Left colon (tissue), 2 donors: ENCODE measurements around the gene FUCA1. TPM values are rescaled to one million over a fixed set of nuclear protein-coding genes. Genes with fewer than 3 reads are reported as not detected.

ENCODE experiments used
- ATAC-seq: fragments of 200-7000 bp; cut with Tn5 transposase; one replicate; pipeline ENCODE4 v1.9.1; 2020; ENCODE audit warnings: mild to moderate bottlenecking, moderate library complexity
- DNase-seq, 2 donors: peaks; one replicate each; pipeline ENCODE4 v3.0.0-alpha.2; 2020
- intact Hi-C, 2 donors: fragments of 100-400 bp; cut with DNase I in 1 of 2; cut with micrococcal nuclease in 1 of 2; formaldehyde crosslinking; loops; one replicate each; pipeline versions ENCODE4 v1.11.2 to v1.14.0; 2022; cut with DNase I, micrococcal nuclease
- long read RNA-seq: library from polyadenylated mRNA; unstranded; transcript quantifications from one replicate; pipeline ENCODE4 v2.0.0, GENCODE V29; 2021
- total RNA-seq, 2 donors: library from RNA; stranded (reverse); fragmentation: NEBNext Ultra II Directional; extraction: Animal tissue kit (Norgen Biotek cat#: 25700); gene quantifications; one replicate each; pipeline ENCODE4 v1.2.1, GENCODE V29; 2021
- donor health status: DM: no; HTN: no; CAD: no.
- donor health status: DM: yes; HTN: yes; CAD: no.

FUCA1 gene
- total RNA-seq: 100 to 1,000 TPM; 157 to 212 TPM
- long read RNA-seq, transcript FUCA1-201 (8 exons, 2,047 nt): major isoform, 908 of 944 reads
- long read RNA-seq, partial matches to known transcripts: 10 of 944 reads
- long read RNA-seq, other reads (novel, unspliced or antisense): 26 of 944 reads

DNA sequence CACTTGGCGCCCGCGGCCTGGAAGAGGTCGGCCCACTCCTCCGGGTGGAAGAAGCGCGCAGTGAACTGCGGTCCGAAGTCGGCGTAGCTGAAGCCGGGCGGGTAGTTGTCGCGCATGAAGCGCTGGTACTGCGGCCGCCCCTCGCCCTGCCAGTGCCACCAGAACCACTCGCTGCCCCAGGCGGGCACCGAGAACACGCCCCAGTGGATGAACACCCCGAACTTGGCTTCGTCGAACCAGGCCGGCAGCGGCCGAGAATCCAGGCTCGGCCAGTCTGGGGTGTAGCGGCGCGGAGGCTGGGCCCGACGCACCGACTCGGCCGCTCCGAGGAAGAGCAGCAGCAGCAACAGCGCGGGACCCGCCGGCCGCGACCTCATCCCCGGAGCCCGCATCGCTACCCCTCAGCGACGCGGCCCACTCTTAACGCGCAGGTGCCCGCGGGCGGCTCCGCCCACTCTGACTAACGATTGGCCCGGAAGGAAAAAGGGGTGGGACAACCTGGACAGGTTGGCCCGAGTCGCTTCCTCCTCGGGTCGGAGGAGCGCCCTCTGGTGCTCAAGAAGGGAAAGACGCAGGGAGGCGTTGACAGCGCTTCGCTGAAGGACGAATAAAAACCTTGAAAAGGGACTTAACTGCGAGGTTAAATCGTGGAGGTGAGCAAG is at the start of gene FUCA1:
Gene FUCA1 (minus strand): TSS at position 396 of the 662 bp plus-strand sequence. CDS start 4 bp downstream, at position 392.
- intact Hi-C loops: no loop called here
- peak; percentile 94 to 97 for DNase-seq
- peak; percentile 97 for ATAC-seq

DNA sequence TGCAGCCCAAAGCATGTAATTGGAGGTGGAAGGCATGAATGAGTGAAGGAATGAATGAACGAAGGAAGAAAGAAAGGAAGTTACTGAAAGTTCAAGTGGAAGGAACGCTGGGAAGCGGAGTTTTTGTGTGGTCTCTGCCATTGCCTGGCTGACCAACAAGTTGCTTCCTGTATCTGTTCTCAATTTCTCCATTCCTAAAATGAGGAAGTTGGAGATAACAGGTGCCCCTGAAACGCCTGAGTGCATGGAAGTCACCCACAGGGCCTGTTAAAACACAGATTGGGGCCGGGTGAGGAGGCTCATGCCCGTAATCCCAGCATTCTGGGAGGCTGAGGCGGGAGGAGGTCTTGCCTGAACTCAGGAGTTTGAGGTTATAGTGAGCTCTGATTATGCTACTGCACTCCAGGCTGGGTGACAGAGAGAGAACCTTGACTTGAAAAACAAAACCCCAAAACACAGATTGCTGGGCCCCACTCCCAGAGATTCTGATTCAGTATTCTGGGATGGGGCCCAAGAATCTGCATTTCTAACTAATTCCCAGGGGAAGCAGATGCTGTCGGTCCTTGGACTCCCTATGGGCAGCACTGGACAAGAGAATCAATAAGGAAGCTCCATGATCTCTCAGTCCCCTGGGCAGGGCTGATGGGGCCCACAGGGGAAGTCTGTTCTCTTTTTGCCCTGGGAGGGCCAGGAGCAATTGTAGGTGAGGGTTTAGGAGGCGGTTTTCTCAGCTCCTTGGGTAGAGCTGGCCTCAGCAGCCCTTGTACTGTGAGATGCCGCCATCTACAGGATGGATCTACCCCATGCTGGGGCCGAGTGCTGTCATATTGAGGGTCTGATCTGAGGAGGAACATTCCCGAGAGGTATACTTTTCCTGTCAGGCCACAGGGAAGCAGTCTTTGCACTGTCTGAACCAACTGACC is 48.4 kb upstream of the FUCA1 start:
- ATAC-seq (peak; percentile 78), DNase-seq (peak; percentile 76 to 81)
- intact Hi-C loops: loop anchor here (5.0 to 10.0 kb wide), 2 partner anchors 102 to 144 kb away; no protein-coding TSS in a partner anchor

DNA sequence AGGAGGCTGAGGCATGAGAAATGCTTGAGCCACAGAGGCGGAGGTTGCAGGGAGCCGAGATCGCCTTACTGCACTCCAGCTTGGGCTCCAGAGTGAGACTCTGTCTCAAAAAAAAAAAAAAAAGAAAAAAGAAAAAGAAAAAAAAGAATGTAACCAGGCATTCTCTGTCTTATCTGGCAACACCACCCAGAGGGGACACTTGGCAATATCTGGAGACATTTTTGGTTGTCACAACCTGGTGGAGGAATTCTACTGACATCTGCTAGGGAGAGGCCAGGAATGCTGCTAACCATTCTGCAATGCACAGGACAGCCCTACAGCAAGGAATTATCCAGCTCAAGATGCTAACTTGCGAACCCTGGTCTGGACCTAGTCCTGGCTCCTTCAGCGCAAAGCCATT is 47.4 kb upstream of the FUCA1 start:
- intact Hi-C loops: loop anchor here (5.0 to 10.0 kb wide), 2 partner anchors 101 to 143 kb away; no protein-coding TSS in a partner anchor
- no peak for DNase-seq
- ATAC-seq: no peak

DNA sequence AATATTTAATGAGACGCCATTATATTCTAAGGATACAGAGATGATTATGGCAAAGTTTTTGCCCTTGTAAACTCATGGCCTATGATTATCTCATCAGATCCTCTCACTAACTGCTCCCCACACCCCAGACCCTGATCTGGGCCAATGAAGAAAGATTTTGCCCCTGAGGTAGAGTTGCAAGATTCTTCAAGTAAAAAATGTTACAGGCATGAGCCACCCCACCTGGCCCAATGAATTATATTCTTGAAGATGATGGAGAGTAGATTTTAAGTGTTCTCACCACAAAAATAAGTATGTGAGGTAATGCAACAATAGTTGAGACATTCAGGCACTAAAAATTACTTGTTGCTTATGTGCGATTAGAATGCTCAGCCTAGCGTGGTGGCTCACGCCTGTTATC is 46.8 kb upstream of the FUCA1 start:
- intact Hi-C loops: loop anchor here (5.0 to 10.0 kb wide), 2 partner anchors 100 to 143 kb away; no protein-coding TSS in a partner anchor
- no peak for ATAC-seq
- no peak for DNase-seq

GRCh38 chr1:23913212-23913880 is 45.3 kb upstream of the FUCA1 start, which contains the start of gene CNR2:
CNR2 (minus strand) TSS chr1:23913362; CDS start chr1:23875617, 37,745 bp downstream.
- intact Hi-C loops: loop anchor here in 1 of 2 donors (10.0 kb wide), 1 partner anchor 99 kb away; no protein-coding TSS in a partner anchor
- peak in 1 of 2 donors; percentile 28 for DNase-seq
- ATAC-seq: no peak

DNA sequence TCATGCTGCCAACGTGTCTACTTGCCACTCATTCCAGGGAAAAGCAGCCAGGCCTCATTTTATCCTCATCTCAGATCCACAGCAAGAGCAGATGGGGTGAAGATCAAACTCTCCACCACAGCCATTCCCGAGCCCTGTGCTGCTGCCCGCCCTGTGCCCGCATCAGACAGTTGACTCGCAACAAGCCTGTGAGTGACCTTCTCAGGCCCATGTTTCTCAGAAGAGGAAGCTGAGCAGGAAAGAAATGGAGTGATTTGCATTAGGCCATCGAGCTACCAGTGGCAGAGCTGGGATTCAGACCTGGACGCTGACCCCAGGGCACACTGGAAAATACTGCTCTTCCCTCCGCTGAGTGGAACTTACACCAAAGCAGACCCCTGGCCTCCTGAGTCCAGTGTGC is 43.8 kb upstream of the FUCA1 start:
- DNase-seq: no peak
- no peak for ATAC-seq
- intact Hi-C loops: loop anchor here in 1 of 2 donors (10.0 kb wide), 1 partner anchor 97 kb away; no protein-coding TSS in a partner anchor

- ATAC-seq (no peak), DNase-seq (no peak)
- intact Hi-C loops: loop anchor here in 1 of 2 donors (10.0 kb wide), 1 partner anchor 96 kb away; no protein-coding TSS in a partner anchor
Observed at GRCh38 chr1:23910553-23911246, 42.6 kb upstream of the FUCA1 start.

GRCh38 chr1:23910144-23910543 is 42.1 kb upstream of the FUCA1 start:
- ATAC-seq (no peak), DNase-seq (no peak)
- intact Hi-C loops: loop anchor here in 1 of 2 donors (10.0 kb wide), 1 partner anchor 95 kb away; no protein-coding TSS in a partner anchor

DNA sequence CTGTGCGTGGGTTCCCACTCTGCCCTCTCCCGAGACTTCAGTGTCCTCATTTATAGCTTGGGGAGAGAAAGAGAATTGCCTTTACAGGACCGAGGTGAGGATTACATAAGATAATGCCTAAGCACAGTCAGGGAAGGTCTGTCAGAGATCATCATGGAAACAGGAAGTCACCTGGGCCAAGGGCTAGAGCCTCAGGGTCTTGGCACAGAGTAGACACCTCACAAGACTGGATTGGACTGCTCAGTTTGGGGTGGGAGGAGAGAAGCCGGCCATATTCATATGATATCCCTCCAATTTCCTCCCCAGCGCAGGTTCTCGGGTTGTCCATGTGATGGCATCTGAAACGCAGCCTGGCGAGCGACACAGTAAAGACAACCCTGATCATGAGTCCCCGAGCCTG is 41.3 kb upstream of the FUCA1 start:
- DNase-seq (no peak), ATAC-seq (no peak)
- intact Hi-C loops: no loop called here

GRCh38 chr1:23908453-23909341 is 40.6 kb upstream of the FUCA1 start:
- intact Hi-C loops: no loop called here
- ATAC-seq: no peak
- DNase-seq: peak in 1 of 2 donors; percentile 49

DNA sequence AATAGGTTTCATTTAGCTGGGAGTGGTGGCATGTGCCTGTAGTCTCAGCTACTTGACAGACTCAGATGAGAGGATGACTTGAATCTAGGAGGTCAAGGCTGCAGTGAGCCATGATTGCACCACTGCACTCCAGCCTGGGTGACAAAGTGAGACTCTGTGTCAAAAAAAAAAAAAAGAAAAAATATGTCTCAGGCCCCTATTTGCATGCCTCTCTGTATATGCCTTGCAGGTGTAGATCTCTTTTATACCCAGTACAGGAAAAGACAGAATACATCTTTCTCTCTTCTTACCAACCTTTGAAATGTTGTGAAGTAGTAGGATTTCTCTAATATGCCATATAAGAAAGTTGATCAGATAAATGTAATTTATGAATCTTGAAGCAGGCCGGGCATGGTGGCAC is 38.6 kb upstream of the FUCA1 start:
- ATAC-seq (no peak), DNase-seq (no peak)
- intact Hi-C loops: no loop called here

- intact Hi-C loops: no loop called here
- ATAC-seq (no peak), DNase-seq (no peak)
Observed at GRCh38 chr1:23905461-23906025, 37.5 kb upstream of the FUCA1 start.

DNA sequence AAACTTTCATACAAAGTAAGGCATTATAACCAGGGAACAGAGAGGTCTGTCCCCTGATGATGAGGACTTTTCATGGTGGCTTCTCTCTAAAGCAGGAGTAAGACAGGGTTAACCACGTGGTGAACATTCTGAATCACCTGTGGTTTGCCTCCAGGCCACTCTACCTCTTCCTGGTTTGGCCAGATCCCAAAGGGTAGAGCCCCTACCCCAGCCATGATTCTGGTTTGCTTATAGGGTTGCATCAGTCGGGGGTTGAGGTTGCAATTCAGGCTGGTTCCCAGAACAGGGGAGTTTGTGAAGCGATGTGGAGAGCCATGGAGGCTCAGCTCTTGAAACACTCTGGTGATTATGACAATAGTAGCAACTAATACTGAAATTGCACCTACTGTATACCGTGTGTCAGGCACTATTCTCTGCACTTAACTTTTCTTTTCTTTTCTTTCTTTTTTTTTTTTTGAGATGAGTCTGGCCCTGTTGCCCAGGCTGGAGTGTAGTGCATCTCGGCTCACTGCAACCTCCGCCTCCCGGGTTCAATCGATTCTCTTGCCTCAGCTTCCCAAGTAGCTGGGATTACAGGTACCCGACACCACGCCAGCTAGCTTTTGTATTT is 36.8 kb upstream of the FUCA1 start:
- intact Hi-C loops: no loop called here

DNA sequence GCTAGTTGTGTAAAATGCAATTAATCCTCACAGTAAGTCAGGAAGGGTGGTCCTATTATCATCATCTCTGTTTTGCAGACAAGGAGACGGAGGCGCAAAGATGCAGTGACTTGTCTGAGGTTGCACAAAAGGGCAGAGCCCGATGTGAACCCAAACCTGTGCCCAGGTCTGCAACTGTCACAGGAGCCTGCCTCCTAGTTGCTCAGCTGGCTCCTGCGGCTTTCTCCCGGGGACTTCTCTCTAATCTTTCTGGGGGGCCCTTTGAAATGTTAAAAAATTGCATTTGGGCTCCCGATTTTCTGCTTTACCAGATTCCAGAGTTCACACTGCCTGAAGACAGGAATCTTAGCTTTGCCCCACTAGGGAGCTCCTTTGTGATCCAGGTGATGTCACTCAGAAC is 35.7 kb upstream of the FUCA1 start:
- intact Hi-C loops: no loop called here
- DNase-seq (no peak), ATAC-seq (no peak)

More for the DNA sequence above, 36.8 kb upstream of the FUCA1 start:
- ATAC-seq (no peak), DNase-seq (no peak)

GRCh38 chr1:23902321-23903278 is 34.5 kb upstream of the FUCA1 start:
- no peak for ATAC-seq
- intact Hi-C loops: no loop called here
- DNase-seq: no peak
